ENCODE data around the gene GLTP. TPM values are rescaled to one million over a fixed set of nuclear protein-coding genes. Genes with fewer than 3 reads are reported as not detected.

GLTP gene
- total and polyA plus RNA-seq, 2 of the 4 experiments (the other 2 are of a cell fraction) = 34.4 to 58.4 TPM

GRCh38 chr12:109847142-109847735 is 33.1 kb downstream of the GLTP start:
- ChIA-PET POLR2A (ENCODE audit: unreplicated experiment) (no interaction called here), CTCF (interaction anchor here (0.6 kb wide), 2 partner anchors 19 to 35 kb away, joined by 4 to 5 read pairs; no protein-coding TSS in a partner anchor)
- Histone ChIP-seq H2AK5ac (ENCODE audit: low read depth, low read length) (no peak overlapping the region), H3K9me3 (ENCODE audit: control insufficient read depth, insufficient read depth, low read length) (no peaks in the 10 kb centered on the region), H3K79me1 (ENCODE audit: low read depth in 1 of 2, low read length in 2 of 2) (no peaks in the 10 kb centered on the region), H3K4me3 (ENCODE audit: insufficient read depth, low read depth, low read length) (no peak overlapping the region), H3K9me1 (ENCODE audit: insufficient read depth, low read length) (no peaks in the 10 kb centered on the region), H3K36me3 (ENCODE audit: control insufficient read depth, insufficient read depth, low read length) (peaks cover 2% of the 10 kb centered on the region; the same call in 1 of the 2 replicates), H2AFZ (replicated peaks; ENCODE audit: low read length, poor library complexity) (no peak overlapping the region), H4K20me1 (ENCODE audit: insufficient read depth, low read length) (no peaks in the 10 kb centered on the region), H2BK120ac (ENCODE audit: low read depth, low read length) (no peak overlapping the region), H2AK9ac (replicated peaks; ENCODE audit: low read depth, low read length, poor library complexity) (no peak overlapping the region), H3K4me1 (ENCODE audit: control insufficient read depth, insufficient read depth, low read length) (no peaks in the 10 kb centered on the region), H3K4me2 (ENCODE audit: low read depth, low read length) (no peak overlapping the region), H4K91ac (ENCODE audit: insufficient read depth, low read depth, low read length) (no peak overlapping the region), H3K18ac (ENCODE audit: low read depth, low read length) (no peak overlapping the region), H3K4ac (ENCODE audit: low read depth, low read length) (no peak overlapping the region), H3K27ac (ENCODE audit: insufficient read depth, low read length) (no peak overlapping the region), H2BK15ac (ENCODE audit: low read depth, low read length) (no peak overlapping the region), H3K14ac (replicated peaks; ENCODE audit: low read depth, low read length) (no peak overlapping the region), H3K23ac (ENCODE audit: low read depth, low read length) (no peak overlapping the region; the same call in 1 of the 2 replicates), H3K56ac (ENCODE audit: extremely low read depth, insufficient read depth, low read length) (no peak overlapping the region), H4K8ac (ENCODE audit: low read depth in 2 of 2, low read length in 2 of 2) (no peak overlapping the region), H2BK20ac (ENCODE audit: low read depth, low read length) (no peak overlapping the region), H2BK5ac (ENCODE audit: low read depth, low read length, poor library complexity, severe bottlenecking) (no peak overlapping the region), H3K27me3 (ENCODE audit: control insufficient read depth, insufficient read depth, low read length) (no peaks in the 10 kb centered on the region), H4K5ac (ENCODE audit: low read depth, low read length) (no peak overlapping the region), H3K9ac (ENCODE audit: low read depth, low read length) (no peak overlapping the region)
- intact Hi-C loops (cut with micrococcal nuclease) (no loop called here), dilution Hi-C loops (cut with HindIII; ENCODE audit: low sequenced_read_pairs, unreplicated experiment) (no loop called here), in situ Hi-C loops (cut with MboI; ENCODE audit: low sequenced_read_pairs) (no loop called here)
- DNase-seq (no peak), ATAC-seq (ENCODE audit: low read depth) (no peak)
- no TSS peak for BruUV-seq (replicated peaks)
- no peak for TF ChIP-seq MXI1 (IDR thresholded peaks at IDR 0.05; ENCODE audit: borderline replicate concordance, low read depth, low read length)
- TF ChIP-seq MAZ (IDR thresholded peaks at IDR 0.05; ENCODE audit: borderline replicate concordance, low read depth, low read length) = no peak
- TF ChIP-seq RCOR1 (IDR thresholded peaks at IDR 0.05; ENCODE audit: insufficient replicate concordance, low read length) = no peak
- TF ChIP-seq, protein P1, sequence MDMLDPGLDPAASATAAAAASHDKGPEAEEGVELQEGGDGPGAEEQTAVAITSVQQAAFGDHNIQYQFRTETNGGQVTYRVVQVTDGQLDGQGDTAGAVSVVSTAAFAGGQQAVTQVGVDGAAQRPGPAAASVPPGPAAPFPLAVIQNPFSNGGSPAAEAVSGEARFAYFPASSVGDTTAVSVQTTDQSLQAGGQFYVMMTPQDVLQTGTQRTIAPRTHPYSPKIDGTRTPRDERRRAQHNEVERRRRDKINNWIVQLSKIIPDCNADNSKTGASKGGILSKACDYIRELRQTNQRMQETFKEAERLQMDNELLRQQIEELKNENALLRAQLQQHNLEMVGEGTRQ (IDR thresholded peaks at IDR 0.05; ENCODE audit: low read depth, low read length) = no peak
- TF ChIP-seq CEBPB (IDR thresholded peaks at IDR 0.05; ENCODE audit: low read depth, low read length) = no peak
- no peak for TF ChIP-seq FOS (IDR thresholded peaks at IDR 0.05; ENCODE audit: low read depth, low read length)
- TF ChIP-seq NFE2L2 (IDR thresholded peaks at IDR 0.05; ENCODE audit: low read depth, low read length) = no peak
- TF ChIP-seq SMC3 (IDR thresholded peaks at IDR 0.05; ENCODE audit: low read depth, low read length) = no peak
- TF ChIP-seq MAFK (IDR thresholded peaks at IDR 0.05; ENCODE audit: low read depth, low read length) = no peak
- no peak for TF ChIP-seq RAD21 (IDR thresholded peaks at IDR 0.05; ENCODE audit: low read length)
- TF ChIP-seq CHD1 (IDR thresholded peaks at IDR 0.05; ENCODE audit: low read depth, low read length) = no peak
- TF ChIP-seq POLR2A (IDR thresholded peaks at IDR 0.05; ENCODE audit: low read depth, low read length) = no peak
- no peak for TF ChIP-seq BHLHE40 (IDR thresholded peaks at IDR 0.05; ENCODE audit: low read depth, low read length)
- no peak for TF ChIP-seq CTCF (conservative IDR thresholded peaks at IDR 0.05; ENCODE audit: low read depth, low read length)
- TF ChIP-seq ELK1 (IDR thresholded peaks at IDR 0.05; ENCODE audit: borderline replicate concordance, low read depth, low read length) = no peak
- TF ChIP-seq RFX5 (IDR thresholded peaks at IDR 0.05; ENCODE audit: low read depth, low read length) = no peak
- 63% methylated on average over 6 of the region's 7 CpGs; no CpG with 5 or more reads in 1 of the 2 experiments for WGBS, 2 experiments (ENCODE audit: extremely low coverage in 2 of 2, insufficient read length in 1 of 2)
